HG03045 (cell line): Measurements from ENCODE around the gene ZNF185.

ENCODE experiments used
- ATAC-seq: cut with Tn5 transposase; IDR thresholded peaks from one replicate; pipeline ENCODE4 v1.9.1; 2021; ENCODE audit warnings: mild to moderate bottlenecking, moderate library complexity; ENCODE audit not compliant: unreplicated experiment

Gene ZNF185

GRCh38 chrX:152945021-152945979 is 47.4 kb downstream of the ZNF185 start:
- no peak for ATAC-seq

GRCh38 chrX:152946681-152947080 is 48.8 kb downstream of the ZNF185 start:
- ATAC-seq = no peak
